ENCODE measurements around the gene SLC10A2. TPM values are rescaled to one million over a fixed set of nuclear protein-coding genes. Genes with fewer than 3 reads are reported as not detected.
"Not testable (repeated sequence)": the region's sequence is repeated elsewhere in the genome, so short reads cannot be mapped to it uniquely, and the experiment has no call there.

The SLC10A2 gene, protein sequence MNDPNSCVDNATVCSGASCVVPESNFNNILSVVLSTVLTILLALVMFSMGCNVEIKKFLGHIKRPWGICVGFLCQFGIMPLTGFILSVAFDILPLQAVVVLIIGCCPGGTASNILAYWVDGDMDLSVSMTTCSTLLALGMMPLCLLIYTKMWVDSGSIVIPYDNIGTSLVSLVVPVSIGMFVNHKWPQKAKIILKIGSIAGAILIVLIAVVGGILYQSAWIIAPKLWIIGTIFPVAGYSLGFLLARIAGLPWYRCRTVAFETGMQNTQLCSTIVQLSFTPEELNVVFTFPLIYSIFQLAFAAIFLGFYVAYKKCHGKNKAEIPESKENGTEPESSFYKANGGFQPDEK
- not detected for total RNA-seq

DNA sequence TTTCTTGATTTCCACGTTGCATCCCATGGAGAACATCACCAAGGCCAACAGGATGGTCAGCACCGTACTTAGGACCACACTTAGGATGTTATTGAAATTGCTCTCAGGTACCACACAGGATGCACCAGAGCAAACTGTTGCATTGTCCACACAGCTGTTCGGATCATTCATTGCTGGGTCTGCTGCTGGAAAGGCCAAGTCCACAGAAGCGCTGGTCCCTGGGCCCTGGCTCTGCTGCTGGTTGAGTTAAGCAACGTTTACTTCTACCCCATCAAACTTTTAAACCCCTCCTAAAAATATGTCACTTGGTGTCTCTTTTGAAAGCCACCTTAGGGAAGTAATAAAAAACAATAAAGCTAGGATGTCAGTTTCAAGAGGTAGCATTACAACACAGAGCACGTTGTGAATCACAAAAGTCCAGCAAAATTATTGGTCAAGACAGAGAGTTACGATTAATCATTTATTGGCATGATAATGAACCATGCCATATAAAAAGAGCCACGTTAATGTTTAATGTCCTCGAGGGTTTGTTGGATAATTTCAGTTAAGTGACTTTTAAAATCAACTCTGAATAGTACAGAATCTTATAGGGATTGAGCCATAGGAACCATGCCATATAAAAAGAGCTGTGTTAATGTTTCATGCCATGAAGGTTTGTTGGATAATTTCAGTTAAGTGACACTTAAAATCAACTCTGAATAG, at the start of gene SLC10A2:
TSS of gene SLC10A2 (minus strand) at position 339 of the 702 bp plus-strand sequence. CDS start at position 171, 168 bp downstream.
- H3K27ac ChIP-seq: no peak within 1 kb of the TSS
- H3K36me3 ChIP-seq: no peaks in the 10 kb centered on the region
- TF ChIP-seq, protein P1, sequence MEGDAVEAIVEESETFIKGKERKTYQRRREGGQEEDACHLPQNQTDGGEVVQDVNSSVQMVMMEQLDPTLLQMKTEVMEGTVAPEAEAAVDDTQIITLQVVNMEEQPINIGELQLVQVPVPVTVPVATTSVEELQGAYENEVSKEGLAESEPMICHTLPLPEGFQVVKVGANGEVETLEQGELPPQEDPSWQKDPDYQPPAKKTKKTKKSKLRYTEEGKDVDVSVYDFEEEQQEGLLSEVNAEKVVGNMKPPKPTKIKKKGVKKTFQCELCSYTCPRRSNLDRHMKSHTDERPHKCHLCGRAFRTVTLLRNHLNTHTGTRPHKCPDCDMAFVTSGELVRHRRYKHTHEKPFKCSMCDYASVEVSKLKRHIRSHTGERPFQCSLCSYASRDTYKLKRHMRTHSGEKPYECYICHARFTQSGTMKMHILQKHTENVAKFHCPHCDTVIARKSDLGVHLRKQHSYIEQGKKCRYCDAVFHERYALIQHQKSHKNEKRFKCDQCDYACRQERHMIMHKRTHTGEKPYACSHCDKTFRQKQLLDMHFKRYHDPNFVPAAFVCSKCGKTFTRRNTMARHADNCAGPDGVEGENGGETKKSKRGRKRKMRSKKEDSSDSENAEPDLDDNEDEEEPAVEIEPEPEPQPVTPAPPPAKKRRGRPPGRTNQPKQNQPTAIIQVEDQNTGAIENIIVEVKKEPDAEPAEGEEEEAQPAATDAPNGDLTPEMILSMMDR (IDR thresholded peaks at IDR 0.05): no peak
- no peaks in the 10 kb centered on the region for H3K27me3 ChIP-seq
- no peaks in the 10 kb centered on the region for H3K4me1 ChIP-seq
- no peaks in the 10 kb centered on the region for H3K9me3 ChIP-seq
- no peak within 1 kb of the TSS for H3K4me3 ChIP-seq
- intact Hi-C loops (cut with DNase I): no loop called here
- no peak for DNase-seq (ENCODE audit: low spot score in 2 of 2)

DNA sequence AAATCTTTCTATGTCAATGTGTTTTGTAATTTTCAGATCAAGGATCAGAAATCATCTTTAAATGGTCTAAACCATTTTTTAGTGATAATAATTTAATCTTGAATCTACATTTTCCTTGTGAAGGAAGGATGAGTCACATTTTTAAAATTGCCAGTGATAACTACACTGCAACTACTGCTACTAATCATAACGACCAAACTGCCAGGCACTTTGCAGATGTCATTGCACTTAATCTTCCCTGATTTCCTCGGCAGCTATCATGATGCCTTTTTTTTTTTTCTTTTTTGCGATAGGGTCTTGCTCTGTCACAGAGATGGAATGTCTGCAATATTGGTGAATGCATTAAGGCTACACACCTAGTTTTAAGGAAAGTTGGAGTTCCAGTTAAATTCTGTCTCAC, 41.4 kb upstream of the SLC10A2 start:
- H3K36me3 ChIP-seq: no peaks in the 10 kb centered on the region
- TF ChIP-seq, protein P1 (IDR thresholded peaks at IDR 0.05): no peak
- no peak for DNase-seq (ENCODE audit: low spot score in 2 of 2)
- H3K4me1 ChIP-seq: no peaks in the 10 kb centered on the region
- H3K27ac ChIP-seq: no peak overlapping the region
- no peak overlapping the region for H3K4me3 ChIP-seq
- H3K27me3 ChIP-seq: no peaks in the 10 kb centered on the region
- intact Hi-C loops (cut with DNase I): no loop called here
- H3K9me3 ChIP-seq: no peaks in the 10 kb centered on the region

DNA sequence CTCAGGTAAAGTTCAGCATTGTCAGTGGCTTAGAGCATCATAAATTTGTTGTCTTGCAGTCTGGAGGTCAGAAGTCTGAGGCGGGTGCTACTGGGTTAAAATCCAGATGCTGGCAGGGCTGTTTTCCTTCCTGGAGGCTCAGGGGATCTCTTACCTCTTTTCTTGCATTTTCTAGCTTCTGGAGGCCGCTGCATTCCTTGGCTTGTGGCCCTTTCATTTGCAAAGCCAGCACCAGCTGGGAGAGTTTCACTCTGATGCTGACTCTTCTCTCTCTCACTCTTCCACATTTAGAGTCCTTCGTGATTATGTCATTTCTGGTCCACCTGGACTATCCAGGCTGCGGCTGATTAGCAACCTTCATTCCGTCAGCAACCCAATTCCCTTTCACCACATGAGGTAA, 38.1 kb upstream of the SLC10A2 start:
- no peak for DNase-seq (ENCODE audit: low spot score in 2 of 2)
- Histone ChIP-seq H3K36me3 (no peaks in the 10 kb centered on the region), H3K4me3 (no peak overlapping the region), H3K27ac (no peak overlapping the region), H3K4me1 (no peaks in the 10 kb centered on the region), H3K9me3 (no peaks in the 10 kb centered on the region), H3K27me3 (no peaks in the 10 kb centered on the region)
- intact Hi-C loops (cut with DNase I): no loop called here
- TF ChIP-seq, protein P1 (IDR thresholded peaks at IDR 0.05): no peak

DNA sequence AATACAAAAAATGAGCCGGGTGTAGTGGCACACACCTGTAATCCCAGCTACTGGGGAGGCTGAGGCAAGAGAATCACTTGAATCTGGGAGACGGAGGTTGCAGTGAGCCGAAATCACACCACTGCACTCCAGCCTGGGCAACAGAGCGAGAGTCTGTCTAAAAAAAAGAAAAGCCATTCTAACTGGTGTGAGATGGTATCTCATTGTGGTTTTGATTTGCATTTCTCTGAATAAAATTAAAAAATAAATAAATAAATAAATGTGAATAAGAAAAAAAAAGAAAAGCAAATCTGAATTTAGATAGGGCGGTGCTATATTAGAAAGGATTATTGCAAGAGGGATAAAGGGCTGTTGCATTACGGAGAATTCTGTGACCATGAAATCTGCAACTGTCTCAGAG, 37.2 kb upstream of the SLC10A2 start:
- DNase-seq (ENCODE audit: low spot score in 2 of 2); H3K27me3 ChIP-seq; H3K4me3 ChIP-seq; H3K27ac ChIP-seq; H3K36me3 ChIP-seq; H3K9me3 ChIP-seq; H3K4me1 ChIP-seq; intact Hi-C loops (cut with DNase I): not testable (repeated sequence)

DNA sequence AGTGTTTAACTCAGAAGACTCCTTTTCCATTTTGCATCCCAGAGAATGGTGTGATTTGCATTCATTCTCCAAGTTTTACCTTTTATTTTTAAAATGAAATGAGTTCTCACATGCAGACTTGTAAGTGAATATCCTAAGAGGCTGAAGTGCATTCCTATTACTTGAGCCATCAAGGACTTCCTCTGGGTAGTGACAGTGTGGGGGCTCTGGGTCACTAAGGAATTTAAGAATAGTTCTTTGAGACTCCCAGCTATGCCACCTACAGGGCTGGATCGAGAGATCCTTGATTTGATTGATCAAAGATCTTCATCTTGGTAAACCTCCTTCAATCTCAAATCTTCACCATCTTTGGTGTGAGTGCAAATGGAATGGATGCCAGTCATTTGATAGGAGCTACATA, 36.3 kb upstream of the SLC10A2 start:
- H3K27ac ChIP-seq: no peak overlapping the region
- no peaks in the 10 kb centered on the region for H3K9me3 ChIP-seq
- intact Hi-C loops (cut with DNase I): no loop called here
- no peak for DNase-seq (ENCODE audit: low spot score in 2 of 2)
- no peaks in the 10 kb centered on the region for H3K4me1 ChIP-seq
- TF ChIP-seq, protein P1 (IDR thresholded peaks at IDR 0.05): no peak
- H3K36me3 ChIP-seq: no peaks in the 10 kb centered on the region
- H3K4me3 ChIP-seq: no peak overlapping the region
- no peaks in the 10 kb centered on the region for H3K27me3 ChIP-seq

DNA sequence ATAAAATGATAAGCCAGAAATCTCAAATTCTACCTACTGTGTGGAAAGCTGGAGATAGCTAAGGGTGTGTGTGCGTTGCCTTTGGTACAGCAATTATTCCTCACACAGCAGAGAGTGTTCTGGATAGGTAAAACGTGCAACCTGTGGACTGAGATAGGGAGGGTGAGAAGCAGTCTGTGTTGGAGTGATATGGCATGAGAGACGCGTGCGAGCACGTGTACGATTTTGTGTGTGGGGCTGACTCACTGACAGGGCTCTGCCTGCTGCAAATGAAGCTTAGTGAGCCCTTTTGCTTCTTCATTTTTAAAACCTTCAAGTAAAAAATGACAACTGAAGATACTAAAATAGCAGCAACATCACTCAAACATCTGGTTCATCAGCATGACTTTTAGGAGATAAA, 35.7 kb upstream of the SLC10A2 start:
- Histone ChIP-seq H3K4me1 (no peaks in the 10 kb centered on the region), H3K27me3 (no peaks in the 10 kb centered on the region), H3K9me3 (no peaks in the 10 kb centered on the region), H3K27ac (no peak overlapping the region), H3K36me3 (no peaks in the 10 kb centered on the region), H3K4me3 (no peak overlapping the region)
- TF ChIP-seq, protein P1 (IDR thresholded peaks at IDR 0.05): no peak
- no peak for DNase-seq (ENCODE audit: low spot score in 2 of 2)
- intact Hi-C loops (cut with DNase I): no loop called here
